NCI-H748 (cell line): ENCODE data around the gene CDK13.
A peak's percentile ranks its signal among the peaks of the same experiment; 100 is the strongest.
"Not testable (repeated sequence)": the region's sequence is repeated elsewhere in the genome, so short reads cannot be mapped to it uniquely, and the experiment has no call there.

Source experiments
- DNase-seq: peaks from one replicate; lab custom pipeline; 2025; ENCODE audit not compliant: unreplicated experiment; lab: John Stamatoyannopoulos, UW

Gene CDK13

DNA sequence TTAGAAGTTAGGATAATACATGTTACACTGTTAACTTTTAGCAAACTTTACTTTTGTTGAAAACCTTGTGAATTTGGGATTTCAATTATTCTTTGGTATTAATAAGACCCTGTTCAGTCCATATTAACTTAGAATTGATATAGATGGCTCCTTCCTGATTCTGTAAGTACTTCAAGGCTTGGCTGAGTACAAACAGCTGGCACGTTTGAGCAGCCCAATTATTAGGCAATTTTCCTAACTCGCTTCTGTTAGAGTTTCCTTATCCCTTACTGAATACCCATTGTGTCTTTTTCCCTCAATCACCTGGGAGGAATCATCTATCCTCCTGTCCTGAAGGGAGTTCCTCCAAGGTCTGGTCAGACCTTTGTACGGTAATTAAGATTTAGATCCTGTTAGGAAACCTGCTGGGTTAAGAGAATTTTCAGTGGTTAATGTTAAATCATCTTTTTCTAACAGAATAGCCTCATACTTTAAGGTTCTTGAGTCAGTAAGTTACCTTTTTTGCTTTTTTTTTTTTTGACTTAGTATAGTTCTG, 195.6 kb downstream of the CDK13 start:
- DNase-seq = not testable (repeated sequence)

DNA sequence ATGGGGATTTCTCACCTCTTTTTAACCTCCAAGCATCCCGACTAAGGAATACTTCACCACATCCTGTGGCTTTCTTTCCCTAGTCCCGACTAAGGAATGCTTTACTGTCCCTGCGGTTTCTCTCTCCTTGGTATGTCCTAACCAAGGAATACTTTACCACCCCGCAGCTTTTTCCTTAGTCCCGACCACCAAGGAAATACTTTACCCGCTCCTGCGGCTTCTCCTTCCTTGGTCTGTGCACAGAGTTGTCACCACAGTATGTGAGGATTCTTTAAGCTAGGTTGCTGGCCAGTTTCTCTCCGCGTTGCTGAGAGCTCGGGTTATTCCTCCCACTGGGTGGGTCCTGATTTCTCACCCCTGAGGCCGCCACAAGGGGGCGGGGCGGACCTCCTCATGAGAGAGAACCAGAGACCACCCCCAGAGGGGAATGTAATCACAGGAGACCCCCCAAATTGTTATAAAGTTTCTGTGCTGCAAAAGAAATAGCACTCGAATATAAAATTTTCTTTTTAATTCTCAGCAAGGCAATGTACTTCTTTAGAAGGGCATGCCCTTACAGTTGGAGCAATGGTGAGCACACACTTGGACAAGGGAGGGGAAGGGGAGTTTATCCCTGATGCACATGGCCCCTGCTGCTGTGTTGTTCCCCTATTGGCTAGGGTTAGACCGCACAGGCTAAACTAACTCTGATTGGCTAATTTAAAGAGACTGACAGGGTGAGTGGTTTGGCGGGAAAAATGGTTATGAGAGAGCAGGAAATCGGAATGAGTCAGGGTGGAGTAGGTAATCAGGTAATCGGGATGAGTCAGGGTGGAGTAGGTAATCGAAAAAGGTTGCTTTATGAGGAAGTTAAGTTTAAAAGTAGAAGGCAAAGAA, 197.6 kb downstream of the CDK13 start:
- DNase-seq = peak; percentile 4

DNA sequence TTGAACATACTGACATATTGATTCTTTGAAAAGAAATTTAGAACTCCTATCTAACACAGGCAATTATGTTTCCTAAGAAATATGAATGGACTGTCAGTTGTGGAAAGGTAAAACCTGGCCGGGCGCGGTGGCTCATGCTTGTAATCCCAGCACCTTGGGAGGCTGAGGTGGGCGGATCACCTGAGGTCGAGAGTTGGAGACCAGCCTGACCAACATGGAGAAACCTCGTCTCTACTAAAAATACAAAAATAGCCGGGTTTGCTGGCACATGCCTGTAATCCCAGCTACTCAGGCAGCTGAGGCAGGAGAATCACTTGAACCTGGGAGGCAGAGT, 198.2 kb downstream of the CDK13 start:
- DNase-seq = not testable (repeated sequence)

DNA sequence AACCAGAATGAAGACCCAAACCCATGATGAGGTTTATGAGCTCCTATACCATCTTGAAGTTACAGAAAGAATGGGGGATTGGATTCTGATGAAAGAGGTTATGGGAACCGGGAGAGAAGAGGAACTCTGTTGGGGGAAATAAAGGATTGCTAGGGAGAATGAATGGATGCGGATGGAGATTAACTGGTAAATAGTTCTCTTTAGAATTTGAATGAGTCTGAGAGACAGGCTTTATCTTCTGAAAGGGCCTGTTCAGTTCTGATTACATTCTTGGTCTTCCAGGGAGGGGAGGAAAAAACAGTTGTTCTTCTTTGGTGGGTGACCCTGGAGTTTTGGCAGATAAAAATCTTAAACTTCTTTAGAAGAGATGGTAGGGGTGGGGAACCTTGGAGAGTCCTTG, 198.6 kb downstream of the CDK13 start:
- DNase-seq = no peak
